Inferior parietal cortex (tissue), 1 donor: ENCODE results near the gene GALP.
"Not testable (repeated sequence)": the region's sequence is repeated elsewhere in the genome, so short reads cannot be mapped to it uniquely, and the experiment has no call there.

ENCODE experiments used
- DNase-seq: peaks from one replicate; pipeline ENCODE4 v3.0.0-alpha.2; 2016; ENCODE audit errors: extremely low spot score

The GALP gene

GRCh38 chr19:56191115-56191514 is 15.3 kb downstream of the GALP start:
- DNase-seq, result no peak

GRCh38 chr19:56191711-56192110 is 15.9 kb downstream of the GALP start:
- no peak for DNase-seq

GRCh38 chr19:56193981-56194640 is 18.3 kb downstream of the GALP start:
- no peak for DNase-seq

GRCh38 chr19:56197646-56198045 is 21.8 kb downstream of the GALP start, which contains the start of gene ZSCAN5B:
TSS of gene ZSCAN5B (minus strand) at chr19:56197783. CDS start at chr19:56193052, 4,731 bp downstream.
- not testable (repeated sequence) for DNase-seq

- DNase-seq, result no peak
These were observed 23.9 kb downstream of the GALP start for GRCh38 chr19:56199687-56200086.

GRCh38 chr19:56201973-56202372 is 26.2 kb downstream of the GALP start, which contains the start of gene ZSCAN5C:
TSS of gene ZSCAN5C (plus strand) at chr19:56202273. CDS start at chr19:56205914, 3,641 bp downstream.
- no peak for DNase-seq

GRCh38 chr19:56207581-56207980 is 31.8 kb downstream of the GALP start:
- not testable (repeated sequence) for DNase-seq

GRCh38 chr19:56209091-56209490 is 33.3 kb downstream of the GALP start:
- DNase-seq, result no peak

- DNase-seq, result not testable (repeated sequence)
These were observed 34.2 kb downstream of the GALP start for GRCh38 chr19:56210036-56210435.

GRCh38 chr19:56211718-56212117 is 35.9 kb downstream of the GALP start:
- no peak for DNase-seq

- DNase-seq, result no peak
These were observed 41.5 kb downstream of the GALP start for GRCh38 chr19:56217039-56217949.

GRCh38 chr19:56218961-56219360 is 43.2 kb downstream of the GALP start:
- no peak for DNase-seq

- not testable (repeated sequence) for DNase-seq
These were observed 45.6 kb downstream of the GALP start for GRCh38 chr19:56221442-56221841.

GRCh38 chr19:56221851-56222250 is 46.0 kb downstream of the GALP start:
- DNase-seq, result no peak

GRCh38 chr19:56222901-56223300 is 47.1 kb downstream of the GALP start:
- DNase-seq, result no peak

- no peak for DNase-seq
These were observed 47.7 kb downstream of the GALP start for GRCh38 chr19:56223481-56223880.
